Testis (tissue), 3 donors: Measurements from ENCODE around the gene GPR158. TPM values are rescaled to one million over a fixed set of nuclear protein-coding genes. Genes with fewer than 3 reads are reported as not detected.

ENCODE experiments used
- DNase-seq: peaks from one replicate; pipeline ENCODE4 v3.0.0-alpha.2; 2019
- H3K27ac ChIP-seq, 2 donors: fragments of 200-600 bp; sonication (generic); one replicate each; pipeline ENCODE4 v1.5.1; 2019
- H3K27me3 ChIP-seq: fragments of 200-600 bp; sonication (generic); one replicate; pipeline ENCODE4 v1.5.1; 2019
- H3K36me3 ChIP-seq: fragments of 200-600 bp; sonication (generic); one replicate; pipeline ENCODE4 v1.5.1; 2017; ENCODE audit warnings: low read depth; ENCODE audit errors: missing control alignments
- H3K4me1 ChIP-seq: fragments of 200-600 bp; sonication (generic); one replicate; pipeline ENCODE4 v1.5.1; 2019
- H3K4me3 ChIP-seq, 2 donors: fragments of 200-600 bp; sonication (generic); one replicate each; pipeline ENCODE4 v1.5.1; 2017 to 2019
- H3K9me3 ChIP-seq: fragments of 200-600 bp; sonication (generic); one replicate; pipeline ENCODE4 v1.5.1; 2017
- POLR2A ChIP-seq: fragments of 450-650 bp; IDR thresholded peaks from one replicate; pipeline ENCODE4 v1.6.1; 2017; ENCODE audit warnings: antibody characterized with exemption, mild to moderate bottlenecking, moderate library complexity
- WGBS, 2 donors: methylation state at CpG; one replicate each; pipeline ENCODE4 v1.1.5; 2018; 5-methylcytosine and 5-hydroxymethylcytosine counted together
- intact Hi-C: fragments of 100-400 bp; cut with DNase I; formaldehyde crosslinking; loops from one replicate; pipeline ENCODE4 v1.15.1; 2023; ENCODE audit warnings: low total_unique reads
- polyA plus RNA-seq: library from polyadenylated mRNA; stranded (reverse); fragments of 350-450 nt; fragmentation: Illumina TruSeq; extraction: RNeasy Lipid Tissue Mini Kit (QIAGEN cat#74804); gene quantifications from one replicate; pipeline ENCODE4 v1.2.3, GENCODE V29; 2014; ENCODE audit warnings: low read depth, low replicate concordance; ENCODE audit not compliant: insufficient read depth
- total RNA-seq, 2 donors: library from RNA; depleted of rRNA; stranded (reverse); fragments of >200 nt; gene quantifications; one replicate each; pipeline ENCODE4 v1.2.3, GENCODE V29; 2016
- TF ChIP-seq, protein P1 (sequence below), 3 experiments: fragments of 450-650 bp in 2 of 3; fragments of 200-600 bp in 1 of 3; sonication (generic) in 1 of 3; IDR thresholded peaks; one replicate each; pipeline ENCODE4 v1.5.1; 2016 to 2019; ENCODE audit warnings: antibody characterized with exemption in 3 of 3, mild to moderate bottlenecking in 2 of 3, moderate library complexity in 1 of 3

GPR158 gene
- total and polyA plus RNA-seq, 3 donors from 2014 or later = 1.9 to 2.5 (median 2.0) TPM

DNA sequence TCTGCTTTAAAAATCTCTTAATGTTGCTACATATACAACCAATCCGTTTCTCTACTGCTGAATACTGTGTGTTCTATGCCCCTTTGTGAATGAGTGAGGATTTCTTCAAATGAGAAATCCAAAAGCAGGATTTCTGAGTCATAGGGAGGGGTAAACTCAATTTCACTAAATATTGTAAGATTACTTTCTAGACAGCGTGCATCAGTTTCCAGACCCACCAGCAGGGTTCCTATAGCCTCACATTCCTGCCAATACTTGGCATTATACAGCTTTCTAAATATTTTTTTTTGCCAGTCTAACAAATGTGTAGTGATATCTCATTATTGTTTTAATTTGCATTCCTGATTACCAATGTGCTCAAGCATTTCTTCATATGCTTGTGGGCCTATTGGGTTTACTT lies 35.5 kb downstream of the GPR158 start:
- TF ChIP-seq, protein P1, sequence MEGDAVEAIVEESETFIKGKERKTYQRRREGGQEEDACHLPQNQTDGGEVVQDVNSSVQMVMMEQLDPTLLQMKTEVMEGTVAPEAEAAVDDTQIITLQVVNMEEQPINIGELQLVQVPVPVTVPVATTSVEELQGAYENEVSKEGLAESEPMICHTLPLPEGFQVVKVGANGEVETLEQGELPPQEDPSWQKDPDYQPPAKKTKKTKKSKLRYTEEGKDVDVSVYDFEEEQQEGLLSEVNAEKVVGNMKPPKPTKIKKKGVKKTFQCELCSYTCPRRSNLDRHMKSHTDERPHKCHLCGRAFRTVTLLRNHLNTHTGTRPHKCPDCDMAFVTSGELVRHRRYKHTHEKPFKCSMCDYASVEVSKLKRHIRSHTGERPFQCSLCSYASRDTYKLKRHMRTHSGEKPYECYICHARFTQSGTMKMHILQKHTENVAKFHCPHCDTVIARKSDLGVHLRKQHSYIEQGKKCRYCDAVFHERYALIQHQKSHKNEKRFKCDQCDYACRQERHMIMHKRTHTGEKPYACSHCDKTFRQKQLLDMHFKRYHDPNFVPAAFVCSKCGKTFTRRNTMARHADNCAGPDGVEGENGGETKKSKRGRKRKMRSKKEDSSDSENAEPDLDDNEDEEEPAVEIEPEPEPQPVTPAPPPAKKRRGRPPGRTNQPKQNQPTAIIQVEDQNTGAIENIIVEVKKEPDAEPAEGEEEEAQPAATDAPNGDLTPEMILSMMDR (IDR thresholded peaks at IDR 0.05) = no peak
- no peak for TF ChIP-seq POLR2A
- 81 to 87% methylated on average over 2 of the region's 2 CpGs for WGBS, 2 donors
- no peaks in the 10 kb centered on the region for H3K27me3 ChIP-seq

DNA sequence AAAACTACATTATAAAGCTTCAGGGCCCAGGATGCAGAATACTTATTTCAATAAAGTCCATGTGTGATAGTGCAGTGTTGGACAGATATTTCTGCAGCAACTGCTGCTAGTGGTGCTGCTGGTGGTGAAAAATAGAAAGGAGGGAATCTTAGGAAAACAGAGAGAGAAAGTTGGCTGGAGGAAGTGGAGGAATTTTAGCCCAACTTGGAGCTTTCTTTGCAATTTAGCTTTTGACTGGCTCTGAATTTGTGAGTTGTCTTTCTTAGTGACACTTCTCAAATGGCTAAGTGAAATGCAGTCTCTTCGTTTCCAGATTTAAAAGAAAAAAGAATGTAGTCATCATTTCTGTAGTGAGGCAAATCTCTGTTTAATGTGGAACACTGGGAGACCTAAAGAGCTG lies 45.4 kb downstream of the GPR158 start:
- intact Hi-C loops = no loop called here
- TF ChIP-seq POLR2A = no peak
- TF ChIP-seq, protein P1 (IDR thresholded peaks at IDR 0.05) = no peak
- Histone ChIP-seq H3K27ac (no peak overlapping the region), H3K4me1 (no peaks in the 10 kb centered on the region), H3K9me3 (no peaks in the 10 kb centered on the region), H3K36me3 (no peaks in the 10 kb centered on the region), H3K27me3 (no peaks in the 10 kb centered on the region), H3K4me3 (no peak overlapping the region)
- DNase-seq = no peak
- WGBS, 2 donors = 71 to 79% methylated on average over 1 of the region's 1 CpG

More for the DNA sequence above, 35.5 kb downstream of the GPR158 start:
- H3K9me3 ChIP-seq = no peaks in the 10 kb centered on the region
- no peaks in the 10 kb centered on the region for H3K36me3 ChIP-seq
- no peak overlapping the region for H3K4me3 ChIP-seq
- H3K4me1 ChIP-seq = no peaks in the 10 kb centered on the region
- no peak for DNase-seq
- H3K27ac ChIP-seq = no peak overlapping the region
- intact Hi-C loops = no loop called here

DNA sequence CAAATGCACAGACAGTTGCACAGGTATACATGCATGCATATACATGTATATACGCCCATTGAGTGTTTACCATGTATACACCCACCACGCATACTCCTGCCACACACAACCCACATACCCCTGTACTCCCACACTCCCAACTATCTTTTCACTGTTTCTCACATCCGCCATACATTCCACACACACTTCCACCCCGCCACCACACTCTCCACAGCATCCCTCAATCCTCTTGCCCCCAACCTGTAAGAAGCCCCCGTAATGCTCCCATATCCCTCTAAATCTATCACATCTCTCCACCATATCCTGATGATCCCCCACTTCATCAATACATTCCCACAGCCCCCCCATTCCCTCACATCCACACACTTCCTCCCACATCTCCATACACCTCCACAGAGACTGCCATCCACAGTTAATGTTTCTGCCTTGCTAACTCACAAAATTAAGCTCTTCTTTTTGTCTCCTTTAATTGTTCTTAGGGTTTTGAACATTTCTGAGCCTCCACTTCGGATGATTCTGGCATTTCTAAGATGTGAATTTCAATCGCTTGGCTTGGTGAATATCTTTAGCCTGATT lies 47.4 kb downstream of the GPR158 start:
- intact Hi-C loops = no loop called here

DNA sequence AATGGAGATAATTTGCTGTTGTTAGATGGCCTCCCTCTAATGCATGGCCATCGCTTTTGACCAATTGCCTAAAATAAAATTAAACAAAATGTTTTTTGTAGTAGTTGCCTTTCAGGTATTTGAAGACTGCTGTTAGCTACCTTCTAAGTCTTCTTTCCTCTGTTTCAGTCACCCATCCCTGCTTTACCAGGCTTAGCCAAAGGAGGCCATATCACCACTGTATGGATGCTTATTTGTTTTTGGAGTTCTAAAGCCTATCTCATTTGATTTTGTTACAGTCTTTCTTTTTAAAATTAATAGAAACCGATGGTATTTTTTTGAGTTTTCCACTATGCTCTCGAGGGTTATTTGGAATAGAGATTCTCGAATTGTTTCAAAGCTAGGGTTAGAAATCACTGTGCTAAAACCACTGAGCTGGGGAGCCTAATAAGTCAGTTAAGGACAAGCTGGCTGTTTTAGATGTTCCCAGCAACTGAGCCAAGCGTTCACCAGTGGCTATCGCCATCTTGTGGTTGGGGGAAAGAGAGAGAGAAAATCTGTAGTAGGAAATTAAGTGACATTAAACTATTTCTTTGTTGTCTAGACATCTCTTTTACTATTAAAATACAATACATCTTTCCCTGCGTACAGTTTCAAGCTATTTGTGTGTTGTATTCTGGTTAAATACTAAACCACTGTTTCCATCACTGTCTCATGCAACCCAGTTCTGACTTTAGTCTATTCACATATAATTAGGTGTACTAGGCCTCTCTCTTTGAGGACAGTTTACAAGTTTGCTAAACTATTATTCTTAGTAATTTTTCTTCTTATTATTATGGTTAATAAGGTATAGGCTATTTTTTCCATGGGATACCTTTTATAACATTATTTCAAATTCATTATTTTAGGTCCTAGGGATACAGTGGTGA lies 52.2 kb downstream of the GPR158 start:
- Histone ChIP-seq H3K27ac (no peak overlapping the region), H3K36me3 (no peaks in the 10 kb centered on the region), H3K4me3 (no peak overlapping the region), H3K4me1 (no peaks in the 10 kb centered on the region), H3K9me3 (no peaks in the 10 kb centered on the region), H3K27me3 (no peaks in the 10 kb centered on the region)
- WGBS, 2 donors = 37 to 45% methylated on average over 7 of the region's 7 CpGs
- TF ChIP-seq, protein P1 (IDR thresholded peaks at IDR 0.05) = peak; percentile 35 to 67 (median 58)
- no peak for TF ChIP-seq POLR2A
- DNase-seq = peak; percentile 61
- intact Hi-C loops = no loop called here

More for the DNA sequence above, 47.4 kb downstream of the GPR158 start:
- Histone ChIP-seq H3K27ac (no peak overlapping the region), H3K27me3 (no peaks in the 10 kb centered on the region), H3K4me1 (no peaks in the 10 kb centered on the region), H3K4me3 (no peak overlapping the region), H3K36me3 (no peaks in the 10 kb centered on the region), H3K9me3 (no peaks in the 10 kb centered on the region)
- TF ChIP-seq POLR2A = no peak
- TF ChIP-seq, protein P1 (IDR thresholded peaks at IDR 0.05) = no peak
- no peak for DNase-seq
- WGBS, 2 donors = 87 to 93% methylated on average over 7 of the region's 7 CpGs
